Loucy (cell line): ENCODE results near the gene LRG1.

Source experiments
- H2AFZ ChIP-seq: fragments of 200-600 bp; sonication (generic); 2 replicates; pipeline ENCODE4 v1.6.0; 2016; ENCODE audit warnings: antibody characterized with exemption, mild to moderate bottlenecking, low read length, moderate library complexity
- H3F3A ChIP-seq: fragments of 200-600 bp; 2 replicates; pipeline ENCODE4 v1.6.0; 2016; ENCODE audit warnings: antibody characterized with exemption, low read depth, mild to moderate bottlenecking
- H3K27me3 ChIP-seq: fragments of 200-600 bp; sonication (generic); 2 replicates; pipeline ENCODE4 v1.6.1; 2014; ENCODE audit warnings: low read length, mild to moderate bottlenecking; ENCODE audit not compliant: insufficient read depth, poor library complexity, severe bottlenecking
- H3K36me3 ChIP-seq: fragments of 200-600 bp; sonication (generic); 2 replicates; pipeline ENCODE4 v1.6.1; 2016; ENCODE audit warnings: low read length; ENCODE audit not compliant: insufficient read depth
- H3K4me1 ChIP-seq: fragments of 200-600 bp; sonication (generic); 2 replicates; pipeline ENCODE4 v1.5.1; 2014; ENCODE audit warnings: low read length, mild to moderate bottlenecking; ENCODE audit not compliant: insufficient read depth, poor library complexity, severe bottlenecking
- H3K4me2 ChIP-seq: fragments of 200-600 bp; sonication (generic); 2 replicates; pipeline ENCODE4 v1.6.0; 2014; ENCODE audit warnings: antibody characterized with exemption, low read length, low read depth, mild to moderate bottlenecking; ENCODE audit not compliant: poor library complexity, severe bottlenecking
- H3K4me3 ChIP-seq: fragments of 200-600 bp; sonication (generic); 2 replicates; pipeline ENCODE4 v1.5.1; 2014; ENCODE audit warnings: low read length, mild to moderate bottlenecking, mixed read lengths; ENCODE audit not compliant: poor library complexity, severe bottlenecking
- H3K79me2 ChIP-seq: fragments of 200-600 bp; sonication (generic); 2 replicates; pipeline ENCODE4 v1.6.1; 2014; ENCODE audit warnings: low read length; ENCODE audit not compliant: insufficient read depth
- H3K9ac ChIP-seq: fragments of 200-600 bp; sonication (generic); 2 replicates; pipeline ENCODE4 v1.6.0; 2014; ENCODE audit warnings: mild to moderate bottlenecking, low read depth, low read length, moderate library complexity; ENCODE audit not compliant: poor library complexity, severe bottlenecking
- H3K9me2 ChIP-seq: fragments of 200-600 bp; sonication (generic); replicated peaks from 2 replicates; pipeline ENCODE4 v1.6.1; 2016; ENCODE audit warnings: low read depth, low read length, mixed read lengths
- H3K9me3 ChIP-seq: fragments of 200-600 bp; sonication (generic); 2 replicates; pipeline ENCODE4 v1.6.1; 2014; ENCODE audit warnings: mild to moderate bottlenecking, antibody characterized with exemption, low read length, low read depth; ENCODE audit not compliant: insufficient read depth
- H4K20me1 ChIP-seq: fragments of 200-600 bp; sonication (generic); 2 replicates; pipeline ENCODE4 v1.6.0; 2014; ENCODE audit warnings: antibody characterized with exemption, low read length, mild to moderate bottlenecking; ENCODE audit not compliant: insufficient read depth, poor library complexity, severe bottlenecking
- EZH2phosphoT487 ChIP-seq: fragments of 200-600 bp; IDR thresholded peaks from 2 replicates; pipeline ENCODE4 v1.6.1; 2018; ENCODE audit warnings: antibody characterized with exemption, mild to moderate bottlenecking, moderate library complexity, borderline replicate concordance
- TF ChIP-seq, protein P1 (sequence below): fragments of 200-600 bp; sonication (generic); conservative IDR thresholded peaks from 2 replicates; pipeline ENCODE4 v1.5.1; 2014; ENCODE audit warnings: mild to moderate bottlenecking, antibody characterized with exemption, low read length

LRG1 gene

GRCh38 chr19:4584670-4585460 lies 45.0 kb upstream of the LRG1 start:
- H3K9ac ChIP-seq = no peak overlapping the region
- H3K9me3 ChIP-seq = no peaks in the 10 kb centered on the region
- no peaks in the 10 kb centered on the region for H3K27me3 ChIP-seq
- H3K36me3 ChIP-seq = no peaks in the 10 kb centered on the region
- no peaks in the 10 kb centered on the region for H4K20me1 ChIP-seq
- TF ChIP-seq, protein P1, sequence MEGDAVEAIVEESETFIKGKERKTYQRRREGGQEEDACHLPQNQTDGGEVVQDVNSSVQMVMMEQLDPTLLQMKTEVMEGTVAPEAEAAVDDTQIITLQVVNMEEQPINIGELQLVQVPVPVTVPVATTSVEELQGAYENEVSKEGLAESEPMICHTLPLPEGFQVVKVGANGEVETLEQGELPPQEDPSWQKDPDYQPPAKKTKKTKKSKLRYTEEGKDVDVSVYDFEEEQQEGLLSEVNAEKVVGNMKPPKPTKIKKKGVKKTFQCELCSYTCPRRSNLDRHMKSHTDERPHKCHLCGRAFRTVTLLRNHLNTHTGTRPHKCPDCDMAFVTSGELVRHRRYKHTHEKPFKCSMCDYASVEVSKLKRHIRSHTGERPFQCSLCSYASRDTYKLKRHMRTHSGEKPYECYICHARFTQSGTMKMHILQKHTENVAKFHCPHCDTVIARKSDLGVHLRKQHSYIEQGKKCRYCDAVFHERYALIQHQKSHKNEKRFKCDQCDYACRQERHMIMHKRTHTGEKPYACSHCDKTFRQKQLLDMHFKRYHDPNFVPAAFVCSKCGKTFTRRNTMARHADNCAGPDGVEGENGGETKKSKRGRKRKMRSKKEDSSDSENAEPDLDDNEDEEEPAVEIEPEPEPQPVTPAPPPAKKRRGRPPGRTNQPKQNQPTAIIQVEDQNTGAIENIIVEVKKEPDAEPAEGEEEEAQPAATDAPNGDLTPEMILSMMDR = no peak
- no peak for TF ChIP-seq EZH2phosphoT487
- no peaks in the 10 kb centered on the region for H3F3A ChIP-seq
- H3K79me2 ChIP-seq = no peaks in the 10 kb centered on the region
- no peaks in the 10 kb centered on the region for H3K9me2 ChIP-seq
- H2AFZ ChIP-seq = peak overlapping the region; percentile 77
- peak overlapping the region; percentile 70 for H3K4me3 ChIP-seq
- peaks cover 8% of the 10 kb centered on the region for H3K4me1 ChIP-seq
- peak overlapping the region; percentile 74 for H3K4me2 ChIP-seq

GRCh38 chr19:4583961-4584669 lies 44.3 kb upstream of the LRG1 start:
- H3F3A ChIP-seq = no peaks in the 10 kb centered on the region
- H3K9me2 ChIP-seq = no peaks in the 10 kb centered on the region
- TF ChIP-seq EZH2phosphoT487 = no peak
- TF ChIP-seq, protein P1 = no peak
- no peaks in the 10 kb centered on the region for H4K20me1 ChIP-seq
- no peak overlapping the region for H3K9ac ChIP-seq
- H3K9me3 ChIP-seq = no peaks in the 10 kb centered on the region
- H2AFZ ChIP-seq = peak overlapping the region; percentile 77
- H3K4me3 ChIP-seq = peak overlapping the region; percentile 70
- no peaks in the 10 kb centered on the region for H3K27me3 ChIP-seq
- peaks cover 8% of the 10 kb centered on the region for H3K4me1 ChIP-seq
- peak overlapping the region; percentile 74 for H3K4me2 ChIP-seq
- no peaks in the 10 kb centered on the region for H3K79me2 ChIP-seq
- H3K36me3 ChIP-seq = no peaks in the 10 kb centered on the region

- H3K4me3 ChIP-seq = no peak overlapping the region
- no peaks in the 10 kb centered on the region for H3K9me3 ChIP-seq
- no peaks in the 10 kb centered on the region for H3K27me3 ChIP-seq
- H3K4me2 ChIP-seq = no peak overlapping the region
- H3K4me1 ChIP-seq = peaks cover 8% of the 10 kb centered on the region
- no peak overlapping the region for H3K9ac ChIP-seq
- no peak for TF ChIP-seq EZH2phosphoT487
- TF ChIP-seq, protein P1 = no peak
- no peaks in the 10 kb centered on the region for H3K9me2 ChIP-seq
- no peak overlapping the region for H2AFZ ChIP-seq
- no peaks in the 10 kb centered on the region for H4K20me1 ChIP-seq
- H3F3A ChIP-seq = no peaks in the 10 kb centered on the region
- no peaks in the 10 kb centered on the region for H3K36me3 ChIP-seq
- no peaks in the 10 kb centered on the region for H3K79me2 ChIP-seq
These were observed 43.4 kb upstream of the LRG1 start for GRCh38 chr19:4582980-4583842.
